Ishikawa (cell line): ENCODE data around the gene HAT1.

Experiments
- CEBPB ChIP-seq: IDR thresholded peaks from 2 replicates; pipeline ENCODE4 v1.6.1; 2012
- CREB1 ChIP-seq: IDR thresholded peaks from 2 replicates; pipeline ENCODE4 v1.6.1; 2012; ENCODE audit warnings: low read depth
- EGR1 ChIP-seq: IDR thresholded peaks from 2 replicates; pipeline ENCODE4 v1.6.1; 2012
- EP300 ChIP-seq: IDR thresholded peaks from 2 replicates; pipeline ENCODE4 v1.6.1; 2012; ENCODE audit warnings: borderline replicate concordance
- FOXM1 ChIP-seq: IDR thresholded peaks from 2 replicates; pipeline ENCODE4 v1.6.1; 2012; ENCODE audit warnings: low read depth, borderline replicate concordance
- MAX ChIP-seq: IDR thresholded peaks from 2 replicates; pipeline ENCODE4 v1.6.1; 2012
- NFIC ChIP-seq: IDR thresholded peaks from 2 replicates; pipeline ENCODE4 v1.6.1; 2012
- RAD21 ChIP-seq: IDR thresholded peaks from 2 replicates; pipeline ENCODE4 v1.6.1; 2012; ENCODE audit warnings: low read depth
- REST ChIP-seq: IDR thresholded peaks from 2 replicates; pipeline ENCODE4 v1.6.1; 2012; ENCODE audit warnings: low read depth, mild to moderate bottlenecking
- TAF1 ChIP-seq: IDR thresholded peaks from 2 replicates; pipeline ENCODE4 v1.6.1; 2012; ENCODE audit warnings: low read depth, mild to moderate bottlenecking
- TCF12 ChIP-seq: IDR thresholded peaks from 2 replicates; pipeline ENCODE4 v1.6.1; 2012; ENCODE audit warnings: low read depth
- TEAD4 ChIP-seq: IDR thresholded peaks from 2 replicates; pipeline ENCODE4 v1.6.1; 2012
- USF1 ChIP-seq: IDR thresholded peaks from 2 replicates; pipeline ENCODE4 v1.6.1; 2012
- YY1 ChIP-seq: IDR thresholded peaks from 2 replicates; pipeline ENCODE4 v1.6.1; 2012; ENCODE audit warnings: low read depth
- ZBTB7A ChIP-seq: IDR thresholded peaks from 2 replicates; pipeline ENCODE4 v1.6.1; 2012; ENCODE audit warnings: low read depth

HAT1 gene

GRCh38 chr2:172013396-172013795 lies 91.1 kb downstream of the HAT1 start:
- TF ChIP-seq REST (no peak), EGR1 (no peak), FOXM1 (no peak), RAD21 (no peak), CREB1 (no peak), CEBPB (no peak), ZBTB7A (no peak), TAF1 (no peak), TCF12 (no peak), EP300 (no peak), USF1 (no peak), NFIC (no peak), TEAD4 (no peak), MAX (no peak), YY1 (no peak)

GRCh38 chr2:172021074-172021931 lies 99.0 kb downstream of the HAT1 start:
- TF ChIP-seq NFIC (peak; percentile 44), USF1 (no peak), EGR1 (no peak), EP300 (0 out of 2 replicates have a peak, but pooled peaks have one; percentile 28)

- no peak for TF ChIP-seq ZBTB7A
- no peak for TF ChIP-seq CREB1
- peak; percentile 4 for TF ChIP-seq NFIC
- TF ChIP-seq USF1 = no peak
- TF ChIP-seq EP300 = 0 out of 2 replicates have a peak, but pooled peaks have one; percentile 12
Observed at GRCh38 chr2:172021955-172022354, 99.7 kb downstream of the HAT1 start.

- no peak; the same call in 1 of the 2 replicates for TF ChIP-seq RAD21
- TF ChIP-seq EGR1 = no peak
- TF ChIP-seq ZBTB7A = no peak
- no peak for TF ChIP-seq TAF1
- no peak for TF ChIP-seq MAX
Observed at GRCh38 chr2:172031536-172031935, 109.3 kb downstream of the HAT1 start.
